OCI-LY3 (cell line): ENCODE results near the gene JADE2.

Experiments
- EZH2phosphoT487 ChIP-seq: fragments of 200-600 bp; shearing (Covaris generic); IDR thresholded peaks from 2 replicates; pipeline ENCODE4 v1.6.1; 2018; ENCODE audit warnings: antibody characterized with exemption, mixed run types, low read depth
- TF ChIP-seq, protein P1 (sequence below): fragments of 200-600, 300-600 bp; sonication (generic); IDR thresholded peaks from 2 replicates; pipeline ENCODE4 v1.5.1; 2014; ENCODE audit warnings: antibody characterized with exemption, low read length, low read depth

DNA sequence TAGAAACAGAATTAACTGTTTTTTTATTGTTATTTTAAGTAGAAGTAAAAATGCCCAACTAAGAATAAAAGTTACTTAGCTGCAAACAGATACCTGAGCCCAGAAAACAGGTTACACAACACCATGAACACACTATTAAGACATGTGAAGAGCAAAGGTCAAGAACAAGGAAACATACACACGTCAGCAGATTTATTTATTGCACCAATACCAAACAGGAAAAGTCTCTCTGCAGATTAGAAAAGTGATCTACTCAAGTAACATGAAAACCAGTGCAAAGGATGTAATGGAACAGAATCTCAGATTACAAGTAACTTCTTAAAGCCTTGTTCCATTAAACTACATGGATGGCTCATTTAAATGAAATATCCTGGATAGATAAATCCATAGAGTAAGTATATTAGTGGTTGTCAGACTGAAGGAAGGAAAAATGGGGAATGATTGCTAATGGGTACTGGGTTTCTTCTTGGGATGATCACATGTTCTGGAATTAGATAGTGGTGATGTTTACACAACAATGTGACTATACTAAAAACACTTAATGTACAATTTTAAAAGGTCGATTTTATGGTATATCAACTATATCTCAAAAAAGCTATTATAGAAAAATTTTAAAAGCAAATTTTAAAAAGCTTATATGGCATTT, 101.0 kb downstream of the JADE2 start:
- TF ChIP-seq, protein P1, sequence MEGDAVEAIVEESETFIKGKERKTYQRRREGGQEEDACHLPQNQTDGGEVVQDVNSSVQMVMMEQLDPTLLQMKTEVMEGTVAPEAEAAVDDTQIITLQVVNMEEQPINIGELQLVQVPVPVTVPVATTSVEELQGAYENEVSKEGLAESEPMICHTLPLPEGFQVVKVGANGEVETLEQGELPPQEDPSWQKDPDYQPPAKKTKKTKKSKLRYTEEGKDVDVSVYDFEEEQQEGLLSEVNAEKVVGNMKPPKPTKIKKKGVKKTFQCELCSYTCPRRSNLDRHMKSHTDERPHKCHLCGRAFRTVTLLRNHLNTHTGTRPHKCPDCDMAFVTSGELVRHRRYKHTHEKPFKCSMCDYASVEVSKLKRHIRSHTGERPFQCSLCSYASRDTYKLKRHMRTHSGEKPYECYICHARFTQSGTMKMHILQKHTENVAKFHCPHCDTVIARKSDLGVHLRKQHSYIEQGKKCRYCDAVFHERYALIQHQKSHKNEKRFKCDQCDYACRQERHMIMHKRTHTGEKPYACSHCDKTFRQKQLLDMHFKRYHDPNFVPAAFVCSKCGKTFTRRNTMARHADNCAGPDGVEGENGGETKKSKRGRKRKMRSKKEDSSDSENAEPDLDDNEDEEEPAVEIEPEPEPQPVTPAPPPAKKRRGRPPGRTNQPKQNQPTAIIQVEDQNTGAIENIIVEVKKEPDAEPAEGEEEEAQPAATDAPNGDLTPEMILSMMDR, result no peak
- no peak for TF ChIP-seq EZH2phosphoT487
